ENCODE results near the gene TMPRSS4. TPM values are rescaled to one million over a fixed set of nuclear protein-coding genes. Genes with fewer than 3 reads are reported as not detected.

Gene TMPRSS4
- polyA plus RNA-seq, 12 donors, result 0.05 to 20.5 (median 0.41) TPM; not detected in 1

- no peak for DNase-seq
Observed at GRCh38 chr11:118104491-118104890, 27.6 kb downstream of the TMPRSS4 start.

GRCh38 chr11:118105657-118106305 lies 28.9 kb downstream of the TMPRSS4 start:
- no peak for DNase-seq

GRCh38 chr11:118106789-118107335 lies 30.0 kb downstream of the TMPRSS4 start:
- DNase-seq, result no peak

- no peak for DNase-seq
Observed at GRCh38 chr11:118108513-118108912, 31.6 kb downstream of the TMPRSS4 start.

- DNase-seq, result no peak
Observed at GRCh38 chr11:118109231-118109630, 32.4 kb downstream of the TMPRSS4 start.

- DNase-seq, result no peak
Observed at GRCh38 chr11:118111019-118111743, 34.3 kb downstream of the TMPRSS4 start.

- DNase-seq, result no peak
Observed at GRCh38 chr11:118111744-118112035, 34.8 kb downstream of the TMPRSS4 start.

GRCh38 chr11:118112711-118113430 lies 36.0 kb downstream of the TMPRSS4 start:
- DNase-seq, result no peak

GRCh38 chr11:118114266-118114665 lies 37.4 kb downstream of the TMPRSS4 start:
- DNase-seq, result no peak

- no peak for DNase-seq
Observed at GRCh38 chr11:118115048-118115447, 38.2 kb downstream of the TMPRSS4 start.

- DNase-seq, result no peak
Observed at GRCh38 chr11:118117790-118118601, 41.1 kb downstream of the TMPRSS4 start.

- DNase-seq, result no peak
Observed at GRCh38 chr11:118120793-118121192, 43.9 kb downstream of the TMPRSS4 start.

- DNase-seq, result no peak
Observed at GRCh38 chr11:118124929-118125535, 48.2 kb downstream of the TMPRSS4 start.

GRCh38 chr11:118126082-118126838 lies 49.4 kb downstream of the TMPRSS4 start:
- DNase-seq, result no peak

- no peak for DNase-seq
Observed at GRCh38 chr11:118128310-118128709, 51.4 kb downstream of the TMPRSS4 start.

- DNase-seq, result no peak
Observed at GRCh38 chr11:118128721-118129470, 52.0 kb downstream of the TMPRSS4 start.

- DNase-seq, result no peak
Observed at GRCh38 chr11:118129471-118130172, 52.7 kb downstream of the TMPRSS4 start.

- DNase-seq, result no peak
Observed at GRCh38 chr11:118132385-118133151, 55.7 kb downstream of the TMPRSS4 start.
